T-cell (primary cell): ENCODE results near the gene CAPN9. TPM values are rescaled to one million over a fixed set of nuclear protein-coding genes. Genes with fewer than 3 reads are reported as not detected.

Source experiments
- ATAC-seq, 4 experiments: fragments of 200-7000 bp in 3 of 4; fragments of 150-1000 bp in 1 of 4; cut with Tn5 transposase; replicated peaks in 1 of 4; 1 replicate in 3 of 4; 2 replicates in 1 of 4; pipeline ENCODE4 v1.10.0; 2021; ENCODE audit warnings: moderate library complexity in 3 of 4, mild to moderate bottlenecking in 2 of 4, moderate number of reproducible peaks in 1 of 4
- CTCF ChIA-PET, 2 donors: fragments of 300-600 bp; sonication (Branson Sonifier 250); formaldehyde crosslinking; loops; one replicate each; lab custom pipeline; 2022; ENCODE audit warnings: antibody characterized with exemption in 2 of 2; lab: Charles Lee
- POLR2A ChIA-PET, 2 donors: fragments of 300-600 bp; sonication (Branson Sonifier 250); formaldehyde crosslinking; loops; one replicate each; lab custom pipeline; 2022; ENCODE audit warnings: antibody characterized with exemption in 2 of 2; lab: Charles Lee
- DNase-seq, 35 experiments: peaks; one replicate each; pipeline versions ENCODE4 v3.0.0 to v3.0.0-alpha.2; 2013 to 2023
- H3K27ac ChIP-seq: one replicate; pipeline ENCODE4 v1.5.1; 2013; ENCODE audit warnings: low read length
- H3K27me3 ChIP-seq, 2 experiments: replicated peaks in 1 of 2; 1 replicate in 1 of 2; 2 replicates in 1 of 2; pipeline versions ENCODE4 v1.6.1 to v1.7.0; 2013; ENCODE audit warnings: low read length in 1 of 2, mixed read lengths in 1 of 2; ENCODE audit not compliant: control insufficient read depth in 2 of 2, insufficient read depth in 2 of 2; ENCODE audit errors: extremely low read depth in 1 of 2
- H3K36me3 ChIP-seq, 2 donors: 1 replicate in 1 of 2; 2 replicates in 1 of 2; pipeline versions ENCODE4 v1.6.1 to v1.7.0; 2013; ENCODE audit warnings: low read length in 1 of 2; ENCODE audit not compliant: control insufficient read depth in 2 of 2, insufficient read depth in 1 of 2; ENCODE audit errors: extremely low read depth in 1 of 2
- H3K4me1 ChIP-seq, 2 experiments: 1 replicate in 1 of 2; 2 replicates in 1 of 2; pipeline versions ENCODE4 v1.6.1 to v1.7.0; 2013; ENCODE audit warnings: low read length in 2 of 2, mixed read lengths in 1 of 2; ENCODE audit not compliant: insufficient read depth in 2 of 2, control insufficient read depth in 1 of 2; ENCODE audit errors: extremely low read depth in 1 of 2
- H3K4me3 ChIP-seq, 2 donors: 1 replicate in 1 of 2; 2 replicates in 1 of 2; pipeline versions ENCODE4 v1.5.1 to v1.7.0; 2013; ENCODE audit warnings: mild to moderate bottlenecking in 2 of 2, low read length in 1 of 2, moderate library complexity in 1 of 2; ENCODE audit not compliant: control insufficient read depth in 1 of 2; ENCODE audit errors: extremely low read depth in 1 of 2
- H3K9me3 ChIP-seq: 2 replicates; pipeline ENCODE4 v1.7.0; 2013
- H3K27ac Mint-ChIP-seq, 2 donors: one replicate each; pipeline ENCODE4 v1.8.0; 2020 to 2021; ENCODE audit warnings: mild to moderate bottlenecking in 2 of 2, mixed read lengths in 2 of 2
- H3K27me3 Mint-ChIP-seq, 2 donors: one replicate each; pipeline ENCODE4 v1.8.0; 2021 to 2022; ENCODE audit warnings: mixed read lengths in 2 of 2
- H3K36me3 Mint-ChIP-seq: one replicate; pipeline ENCODE4 v1.8.0; 2021; ENCODE audit warnings: mixed read lengths
- H3K4me1 Mint-ChIP-seq, 3 donors: one replicate each; pipeline ENCODE4 v1.8.0; 2020 to 2022; ENCODE audit warnings: mixed read lengths in 3 of 3, mild to moderate bottlenecking in 1 of 3
- H3K4me3 Mint-ChIP-seq, 3 donors: one replicate each; pipeline ENCODE4 v1.8.0; 2020 to 2022; ENCODE audit warnings: mild to moderate bottlenecking in 3 of 3, mixed read lengths in 3 of 3, moderate library complexity in 3 of 3
- H3K9me3 Mint-ChIP-seq, 3 donors: one replicate each; pipeline ENCODE4 v1.8.0; 2020 to 2022; ENCODE audit warnings: mixed read lengths in 3 of 3
- WGBS: methylation state at CpG from one replicate; pipeline ENCODE4 v1.1.5; 2013; ENCODE audit warnings: missing lambda C conversion rate; ENCODE audit not compliant: insufficient coverage; 5-methylcytosine and 5-hydroxymethylcytosine counted together
- total RNA-seq, 35 experiments: library from RNA in 6 of 35; stranded (reverse) in 6 of 35; fragments of 120-200 nt in 1 of 35; gene quantifications; one replicate each; pipeline versions ENCODE4 v1.2.1 to v1.2.4 and lab custom pipeline; 2013 to 2026

The CAPN9 gene
- total RNA-seq, 5 donors from 2014 or later (not counting 1 experiment from before 2014, with no cell fraction given): not detected

DNA sequence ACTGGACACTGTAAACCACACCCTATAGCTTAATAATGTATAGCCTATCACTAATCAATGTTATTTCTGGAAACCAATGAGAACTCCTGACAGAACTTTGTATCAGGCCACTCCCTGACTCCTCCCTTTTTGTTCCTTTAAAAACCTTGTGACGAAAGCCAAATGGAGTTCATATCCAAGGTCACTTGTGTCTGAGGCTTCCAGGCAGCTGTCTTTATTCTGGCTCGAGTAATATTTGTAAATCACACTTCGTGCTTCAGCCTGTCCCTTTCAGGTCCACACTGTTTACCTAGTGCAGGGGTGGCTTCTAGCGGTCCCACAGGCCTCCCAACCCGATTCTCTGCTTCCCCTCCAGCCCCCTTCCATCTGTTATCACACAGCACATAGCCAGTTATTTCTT, 16.2 kb upstream of the CAPN9 start:
- no peak overlapping the region for H3K4me3 Mint-ChIP-seq
- WGBS: 62% methylated on average over 5 of the region's 5 CpGs
- H3K27me3 Mint-ChIP-seq: peaks cover 13 to 46% of the 10 kb centered on the region in 2 donors
- ChIA-PET CTCF (no interaction called here), POLR2A (no interaction called here)
- no peak for DNase-seq
- H3K36me3 Mint-ChIP-seq: no peaks in the 10 kb centered on the region
- no peaks in the 10 kb centered on the region for H3K9me3 ChIP-seq
- no peak overlapping the region for H3K27ac ChIP-seq
- H3K4me3 ChIP-seq: no peak overlapping the region
- no peaks in the 10 kb centered on the region for H3K4me1 Mint-ChIP-seq
- no peak overlapping the region for H3K27ac Mint-ChIP-seq
- peaks cover 0 to 3% (median 0%) of the 10 kb centered on the region in 3 donors for H3K9me3 Mint-ChIP-seq
- H3K36me3 ChIP-seq: no peaks in the 10 kb centered on the region
- peaks cover 0 to 17% of the 10 kb centered on the region in 2 experiments for H3K27me3 ChIP-seq
- no peaks in the 10 kb centered on the region for H3K4me1 ChIP-seq
- no peak for ATAC-seq

DNA sequence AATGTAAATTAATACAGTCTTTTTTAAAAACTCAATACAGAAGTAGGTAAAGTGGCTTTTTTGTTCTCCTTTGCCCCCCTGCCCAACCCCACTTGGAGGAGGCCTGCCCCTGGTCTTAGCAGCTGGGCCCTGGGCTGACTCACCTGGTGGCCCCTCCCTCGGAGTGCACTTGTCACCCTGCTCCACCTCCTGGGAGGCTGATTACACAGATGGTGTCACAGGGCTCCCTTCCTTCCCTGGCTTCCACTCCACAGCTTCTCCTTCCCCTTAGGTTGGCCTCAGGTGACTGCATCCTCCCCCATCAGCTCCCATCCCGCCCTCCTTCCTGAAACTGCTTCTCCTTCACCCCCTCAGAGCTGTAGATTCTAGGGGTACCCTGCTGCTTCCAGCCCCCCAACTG, 11.7 kb upstream of the CAPN9 start:
- Histone ChIP-seq H3K9me3 (no peaks in the 10 kb centered on the region), H3K27ac (no peak overlapping the region), H3K4me1 (no peaks in the 10 kb centered on the region), H3K4me3 (no peak overlapping the region), H3K27me3 (peaks cover 0 to 14% of the 10 kb centered on the region in 2 experiments), H3K36me3 (no peaks in the 10 kb centered on the region)
- ATAC-seq: no peak
- peaks cover 28 to 40% of the 10 kb centered on the region in 2 donors for H3K27me3 Mint-ChIP-seq
- 55% methylated on average over 2 of the region's 2 CpGs for WGBS
- H3K4me3 Mint-ChIP-seq: no peak overlapping the region
- H3K27ac Mint-ChIP-seq: no peak overlapping the region
- no peaks in the 10 kb centered on the region for H3K4me1 Mint-ChIP-seq
- H3K9me3 Mint-ChIP-seq: peaks cover 0 to 7% (median 0%) of the 10 kb centered on the region in 3 donors
- H3K36me3 Mint-ChIP-seq: no peaks in the 10 kb centered on the region
- DNase-seq: no peak
- ChIA-PET CTCF (no interaction called here), POLR2A (no interaction called here)

DNA sequence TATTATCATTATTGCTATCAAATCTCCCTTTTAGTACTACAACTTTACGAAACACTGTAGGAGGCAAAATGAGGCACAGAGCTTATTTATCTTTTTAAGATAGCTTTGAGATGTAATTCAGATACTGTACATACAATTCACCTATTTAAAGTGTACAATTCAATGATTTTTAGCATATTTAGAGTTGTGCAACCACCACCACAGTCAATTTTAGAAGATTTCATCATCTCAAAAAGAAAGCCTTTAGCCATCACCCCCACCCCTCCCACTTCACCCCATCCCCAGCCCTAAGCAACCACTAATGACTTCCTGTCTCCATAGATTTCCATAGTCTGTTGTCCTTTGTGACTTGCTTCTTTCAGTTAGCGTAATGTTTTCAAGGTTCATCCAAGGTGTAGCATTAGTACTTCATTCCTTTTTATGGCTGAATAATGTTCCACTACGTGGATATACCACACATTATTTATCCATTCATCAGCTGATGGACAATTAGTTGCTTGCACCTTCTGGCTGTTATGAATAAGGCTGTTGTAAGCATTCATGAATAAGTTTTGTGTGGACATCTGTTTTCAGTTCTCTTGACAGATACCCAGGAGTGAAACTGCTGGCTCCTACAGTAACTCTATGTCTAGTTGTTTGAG, 9.4 kb upstream of the CAPN9 start:
- Mint-ChIP-seq H3K4me3 (no peak overlapping the region), H3K36me3 (no peaks in the 10 kb centered on the region), H3K9me3 (peaks cover 0 to 7% (median 0%) of the 10 kb centered on the region in 3 donors), H3K4me1 (no peaks in the 10 kb centered on the region), H3K27ac (no peak overlapping the region), H3K27me3 (peaks cover 28 to 31% of the 10 kb centered on the region in 2 donors)
- Histone ChIP-seq H3K4me3 (no peak overlapping the region), H3K36me3 (no peaks in the 10 kb centered on the region), H3K27ac (no peak overlapping the region), H3K9me3 (no peaks in the 10 kb centered on the region), H3K27me3 (peaks cover 0 to 13% of the 10 kb centered on the region in 2 experiments), H3K4me1 (no peaks in the 10 kb centered on the region)
- WGBS: no CpG with 5 or more reads among the region's 3 CpGs
- POLR2A ChIA-PET: no interaction called here
- CTCF ChIA-PET: no interaction called here
- ATAC-seq (no peak), DNase-seq (no peak)

DNA sequence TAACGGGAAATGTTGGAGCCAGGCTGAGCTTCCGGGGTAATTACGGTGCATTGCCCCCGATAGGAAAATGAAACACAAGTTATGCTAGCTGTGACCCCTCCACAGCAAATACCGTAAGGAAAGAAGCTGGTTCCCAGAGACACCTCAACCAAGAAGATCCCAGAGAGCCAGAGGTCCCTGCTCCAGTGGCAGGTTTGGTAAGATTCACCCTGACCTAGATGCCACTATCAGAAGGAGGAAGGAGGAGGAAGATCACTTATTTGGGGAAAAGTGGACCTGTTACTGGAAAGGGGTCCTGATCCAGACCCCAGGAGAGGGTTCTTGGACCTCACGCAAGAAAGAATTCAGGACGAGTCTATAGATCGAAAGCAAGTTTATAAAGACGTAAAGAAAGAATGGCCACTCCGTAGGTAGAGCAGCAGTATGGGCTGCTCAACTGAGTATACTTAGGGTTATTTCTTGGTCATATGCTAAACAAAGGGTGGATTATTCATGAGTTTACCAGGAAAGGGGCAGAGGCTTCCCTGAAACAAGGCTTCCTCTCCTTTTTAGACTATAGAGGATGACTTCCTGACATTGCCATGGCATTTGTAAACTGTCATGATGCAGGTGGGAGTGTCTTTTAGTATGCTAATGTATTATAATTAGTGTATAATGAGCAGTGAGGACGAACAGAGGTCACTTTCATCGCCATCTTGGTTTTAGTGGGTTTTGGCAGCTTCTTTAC, 7.5 kb upstream of the CAPN9 start:
- DNase-seq (no peak), ATAC-seq (no peak)
- Histone ChIP-seq H3K27ac (no peak overlapping the region), H3K27me3 (peaks cover 0 to 13% of the 10 kb centered on the region in 2 experiments), H3K36me3 (no peaks in the 10 kb centered on the region), H3K4me3 (no peak overlapping the region), H3K9me3 (no peaks in the 10 kb centered on the region), H3K4me1 (no peaks in the 10 kb centered on the region)
- H3K36me3 Mint-ChIP-seq: no peaks in the 10 kb centered on the region
- no peak overlapping the region for H3K27ac Mint-ChIP-seq
- no peak overlapping the region for H3K4me3 Mint-ChIP-seq
- H3K27me3 Mint-ChIP-seq: peaks cover 25 to 27% of the 10 kb centered on the region in 2 donors
- peaks cover 0 to 7% (median 0%) of the 10 kb centered on the region in 3 donors for H3K9me3 Mint-ChIP-seq
- ChIA-PET CTCF (interaction anchor here in 1 of 2 donors (0.6 kb wide), 1 partner anchor 15 kb away, joined by 4 read pairs; no protein-coding TSS in a partner anchor), POLR2A (no interaction called here)
- WGBS: 85% methylated on average over 7 of the region's 12 CpGs
- H3K4me1 Mint-ChIP-seq: no peaks in the 10 kb centered on the region

DNA sequence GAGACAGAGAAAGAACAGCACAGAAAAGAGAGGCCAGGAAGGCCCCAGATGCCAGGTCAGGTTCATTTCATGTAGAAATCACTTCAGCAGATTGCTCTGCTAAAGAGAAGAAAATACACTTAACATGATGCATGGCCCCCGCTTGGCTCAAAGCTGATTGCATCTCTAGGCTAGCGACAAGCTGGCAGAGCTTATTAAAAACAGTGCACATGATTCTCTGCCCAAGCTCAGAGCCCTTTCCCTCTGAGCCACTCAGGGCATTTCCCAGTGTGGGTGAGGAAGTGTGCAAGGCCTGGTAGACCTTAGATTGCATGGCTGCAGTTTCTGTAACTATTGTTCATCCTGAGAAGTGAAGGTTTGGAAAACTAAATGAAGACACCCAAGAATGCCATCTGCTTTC, 3.3 kb upstream of the CAPN9 start:
- CTCF ChIA-PET: no interaction called here
- Mint-ChIP-seq H3K27ac (no peak overlapping the region), H3K4me1 (no peaks in the 10 kb centered on the region), H3K36me3 (no peaks in the 10 kb centered on the region), H3K9me3 (no peaks in the 10 kb centered on the region), H3K4me3 (no peak overlapping the region), H3K27me3 (peaks cover 11 to 15% of the 10 kb centered on the region in 2 donors)
- Histone ChIP-seq H3K27me3 (peaks cover 0 to 16% of the 10 kb centered on the region in 2 experiments), H3K36me3 (no peaks in the 10 kb centered on the region), H3K4me3 (no peak overlapping the region), H3K9me3 (no peaks in the 10 kb centered on the region), H3K4me1 (no peaks in the 10 kb centered on the region), H3K27ac (no peak overlapping the region)
- ATAC-seq (no peak), DNase-seq (no peak)
- POLR2A ChIA-PET: no interaction called here
- WGBS: 100% methylated on average over 2 of the region's 2 CpGs

DNA sequence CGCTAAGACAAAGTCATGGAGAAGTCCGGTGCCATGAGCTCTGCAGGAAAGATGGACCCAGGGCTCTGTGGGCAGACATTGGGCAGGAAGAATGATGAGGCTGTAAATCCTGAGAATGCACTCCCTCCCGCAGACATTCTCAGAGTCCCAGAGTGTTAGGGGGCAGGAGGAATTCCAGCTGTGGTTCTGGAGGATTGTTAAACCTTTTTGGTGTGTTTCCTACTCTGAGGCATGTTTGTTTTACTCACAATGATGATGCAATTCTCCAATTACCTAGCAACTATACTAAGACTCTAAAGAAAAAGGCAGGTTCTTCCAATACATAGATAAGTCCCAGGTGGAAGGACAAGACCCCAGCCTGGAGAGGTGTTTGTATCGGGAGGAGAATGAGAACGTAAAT, 2.8 kb upstream of the CAPN9 start:
- Histone ChIP-seq H3K27ac (no peak overlapping the region), H3K27me3 (peaks cover 0 to 21% of the 10 kb centered on the region in 2 experiments), H3K9me3 (no peaks in the 10 kb centered on the region), H3K36me3 (no peaks in the 10 kb centered on the region), H3K4me3 (no peak overlapping the region), H3K4me1 (no peaks in the 10 kb centered on the region)
- Mint-ChIP-seq H3K36me3 (no peaks in the 10 kb centered on the region), H3K4me3 (no peak overlapping the region), H3K4me1 (no peaks in the 10 kb centered on the region), H3K9me3 (no peaks in the 10 kb centered on the region), H3K27me3 (peaks cover 9 to 16% of the 10 kb centered on the region in 2 donors), H3K27ac (no peak overlapping the region)
- DNase-seq (no peak), ATAC-seq (no peak)
- ChIA-PET CTCF (no interaction called here), POLR2A (no interaction called here)
- WGBS: 64% methylated on average over 3 of the region's 5 CpGs
